Measurements from ENCODE around the gene CHD3. TPM values are rescaled to one million over a fixed set of nuclear protein-coding genes. Genes with fewer than 3 reads are reported as not detected.

Gene CHD3
- total RNA-seq, 4 donors from 2014 or later, result 80.4 to 202 (median 125) TPM

DNA sequence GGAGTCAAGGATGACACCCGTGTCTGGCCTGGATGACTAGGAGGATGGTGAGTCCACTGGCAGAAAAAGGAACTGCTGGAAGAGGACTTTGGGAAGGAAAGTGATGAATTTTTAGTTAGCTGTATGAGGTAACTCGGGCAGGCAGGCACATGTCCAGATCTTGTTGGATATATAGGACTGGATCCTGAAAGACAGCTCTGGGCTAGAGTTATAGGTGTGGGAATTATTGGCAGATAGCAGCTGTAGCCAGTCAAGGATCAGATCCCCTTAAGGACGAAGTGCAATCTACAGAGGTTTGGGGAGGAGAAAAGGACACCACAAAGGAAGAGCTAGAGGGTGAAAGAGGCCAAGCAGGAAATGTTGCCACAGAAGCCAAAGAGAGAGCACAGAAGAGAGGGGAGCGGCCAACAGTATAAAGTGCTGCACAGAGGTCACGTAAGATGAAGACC lies 20.7 kb upstream of the CHD3 start:
- no peak overlapping the region for H3K27ac ChIP-seq
- H3K4me3 ChIP-seq, result no peak overlapping the region
- 80 to 83% methylated on average over 5 of the region's 5 CpGs for WGBS, 2 donors
- H3K9me3 ChIP-seq, result no peaks in the 10 kb centered on the region
- no peak for DNase-seq (ENCODE audit: low spot score in 2 of 2)
- no peaks in the 10 kb centered on the region for H3K27me3 ChIP-seq
- H3K36me3 ChIP-seq, result peaks cover 0 to 10% (median 0%) of the 10 kb centered on the region in 3 donors
- TF ChIP-seq POLR2A (IDR thresholded peaks at IDR 0.05), result no peak
- TF ChIP-seq, protein P1, sequence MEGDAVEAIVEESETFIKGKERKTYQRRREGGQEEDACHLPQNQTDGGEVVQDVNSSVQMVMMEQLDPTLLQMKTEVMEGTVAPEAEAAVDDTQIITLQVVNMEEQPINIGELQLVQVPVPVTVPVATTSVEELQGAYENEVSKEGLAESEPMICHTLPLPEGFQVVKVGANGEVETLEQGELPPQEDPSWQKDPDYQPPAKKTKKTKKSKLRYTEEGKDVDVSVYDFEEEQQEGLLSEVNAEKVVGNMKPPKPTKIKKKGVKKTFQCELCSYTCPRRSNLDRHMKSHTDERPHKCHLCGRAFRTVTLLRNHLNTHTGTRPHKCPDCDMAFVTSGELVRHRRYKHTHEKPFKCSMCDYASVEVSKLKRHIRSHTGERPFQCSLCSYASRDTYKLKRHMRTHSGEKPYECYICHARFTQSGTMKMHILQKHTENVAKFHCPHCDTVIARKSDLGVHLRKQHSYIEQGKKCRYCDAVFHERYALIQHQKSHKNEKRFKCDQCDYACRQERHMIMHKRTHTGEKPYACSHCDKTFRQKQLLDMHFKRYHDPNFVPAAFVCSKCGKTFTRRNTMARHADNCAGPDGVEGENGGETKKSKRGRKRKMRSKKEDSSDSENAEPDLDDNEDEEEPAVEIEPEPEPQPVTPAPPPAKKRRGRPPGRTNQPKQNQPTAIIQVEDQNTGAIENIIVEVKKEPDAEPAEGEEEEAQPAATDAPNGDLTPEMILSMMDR (IDR thresholded peaks at IDR 0.05), result no peak
- peaks cover 0 to 3% (median 0%) of the 10 kb centered on the region in 4 donors for H3K4me1 ChIP-seq

DNA sequence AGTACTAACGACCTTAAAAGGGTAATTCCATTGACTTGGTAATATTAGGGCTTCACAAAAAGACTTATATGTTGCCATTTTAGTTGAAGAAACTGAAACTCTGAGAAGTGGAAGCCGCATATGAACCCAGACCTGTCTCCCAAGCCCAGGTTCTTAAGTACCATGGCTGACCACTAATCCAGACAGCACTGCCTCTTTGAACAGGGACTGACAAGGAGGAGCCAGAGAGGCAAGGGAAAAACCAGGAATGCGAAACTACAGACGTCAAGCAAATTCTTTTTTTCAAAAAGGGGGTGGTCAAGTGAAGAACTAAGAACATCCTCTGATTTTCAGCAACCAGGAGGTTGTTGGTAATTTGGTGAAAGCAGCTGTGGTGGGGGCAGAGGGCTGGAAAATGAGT lies 15.5 kb upstream of the CHD3 start:
- H3K36me3 ChIP-seq, result no peaks in the 10 kb centered on the region
- no peak overlapping the region for H3K4me3 ChIP-seq
- TF ChIP-seq POLR2A (IDR thresholded peaks at IDR 0.05), result no peak
- TF ChIP-seq, protein P1 (IDR thresholded peaks at IDR 0.05), result no peak
- TF ChIP-seq EP300 (IDR thresholded peaks at IDR 0.05), result no peak
- no peaks in the 10 kb centered on the region for H3K9me3 ChIP-seq
- H3K27ac ChIP-seq, result no peak overlapping the region
- DNase-seq (ENCODE audit: low spot score in 2 of 2), result no peak
- 63 to 72% methylated on average over 4 of the region's 4 CpGs for whole genome bisulfite sequencing, 2 donors
- H3K4me1 ChIP-seq, result no peaks in the 10 kb centered on the region
- H3K27me3 ChIP-seq, result no peaks in the 10 kb centered on the region

DNA sequence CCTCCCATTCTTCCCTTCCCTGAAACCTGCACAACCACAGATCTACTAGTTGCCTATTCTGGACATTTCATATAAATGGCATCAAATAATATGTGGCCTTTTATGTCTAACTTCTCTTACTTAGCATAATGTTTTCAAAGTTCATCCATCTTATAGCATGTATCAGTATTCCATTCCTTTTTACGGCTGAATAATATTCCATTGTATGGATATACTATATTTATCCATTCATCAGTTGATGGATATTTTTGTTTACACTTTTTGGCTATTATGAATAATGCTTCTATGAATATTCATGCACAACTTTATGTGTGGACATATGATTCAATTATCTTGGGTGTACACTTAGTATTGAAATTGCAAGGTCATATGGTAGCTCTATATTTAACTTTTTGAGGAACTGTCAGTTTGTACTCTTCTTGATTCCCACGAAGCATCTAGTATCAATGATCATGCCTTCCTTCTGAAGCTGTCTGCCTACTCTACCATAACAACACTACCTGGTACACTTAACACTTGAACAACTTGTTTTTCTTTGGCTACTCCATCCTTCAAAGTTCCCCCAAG lies 12.7 kb upstream of the CHD3 start:
- no peaks in the 10 kb centered on the region for H3K9me3 ChIP-seq
- peaks cover 0 to 17% (median 0%) of the 10 kb centered on the region in 3 donors for H3K36me3 ChIP-seq
- H3K27ac ChIP-seq, result no peak overlapping the region
- TF ChIP-seq EP300 (IDR thresholded peaks at IDR 0.05) (no peak), POLR2A (IDR thresholded peaks at IDR 0.05) (no peak)
- TF ChIP-seq, protein P1 (IDR thresholded peaks at IDR 0.05), result no peak
- 82 to 85% methylated on average over 2 of the region's 2 CpGs for WGBS, 2 donors
- no peak overlapping the region for H3K4me3 ChIP-seq
- no peaks in the 10 kb centered on the region for H3K27me3 ChIP-seq
- no peak for DNase-seq (ENCODE audit: low spot score in 2 of 2)
- H3K4me1 ChIP-seq, result peaks cover 0 to 15% (median 0%) of the 10 kb centered on the region in 4 donors

DNA sequence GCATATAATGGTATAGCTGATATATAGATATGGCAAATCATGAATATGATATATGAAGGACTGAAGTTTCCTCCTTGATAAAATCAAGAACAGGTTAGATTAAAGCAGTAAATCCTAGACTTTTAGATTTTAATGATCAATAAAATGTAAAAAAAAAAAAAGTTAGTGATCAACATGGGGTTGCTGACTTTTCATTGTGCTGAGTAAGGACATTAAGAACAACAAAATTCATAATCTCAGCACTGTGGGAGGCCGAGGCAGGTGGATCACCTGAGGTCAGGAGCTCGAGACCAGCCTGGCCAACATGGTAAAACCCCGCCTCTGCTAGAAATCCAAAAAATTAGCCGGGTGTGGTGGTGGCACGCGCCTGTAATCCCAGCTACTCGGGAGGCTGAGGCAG lies 10.4 kb upstream of the CHD3 start:
- peaks cover 0 to 38% (median 4%) of the 10 kb centered on the region in 4 donors for H3K4me1 ChIP-seq
- 91 to 94% methylated on average over 7 of the region's 7 CpGs for WGBS, 2 donors
- no peak overlapping the region for H3K4me3 ChIP-seq
- TF ChIP-seq POLR2A (IDR thresholded peaks at IDR 0.05), result no peak
- no peak for TF ChIP-seq EP300 (IDR thresholded peaks at IDR 0.05)
- TF ChIP-seq, protein P1 (IDR thresholded peaks at IDR 0.05), result no peak
- H3K27me3 ChIP-seq, result no peaks in the 10 kb centered on the region
- no peaks in the 10 kb centered on the region for H3K9me3 ChIP-seq
- DNase-seq (ENCODE audit: low spot score in 2 of 2), result no peak
- H3K27ac ChIP-seq, result no peak overlapping the region
- peaks cover 0 to 17% (median 0%) of the 10 kb centered on the region in 3 donors for H3K36me3 ChIP-seq

DNA sequence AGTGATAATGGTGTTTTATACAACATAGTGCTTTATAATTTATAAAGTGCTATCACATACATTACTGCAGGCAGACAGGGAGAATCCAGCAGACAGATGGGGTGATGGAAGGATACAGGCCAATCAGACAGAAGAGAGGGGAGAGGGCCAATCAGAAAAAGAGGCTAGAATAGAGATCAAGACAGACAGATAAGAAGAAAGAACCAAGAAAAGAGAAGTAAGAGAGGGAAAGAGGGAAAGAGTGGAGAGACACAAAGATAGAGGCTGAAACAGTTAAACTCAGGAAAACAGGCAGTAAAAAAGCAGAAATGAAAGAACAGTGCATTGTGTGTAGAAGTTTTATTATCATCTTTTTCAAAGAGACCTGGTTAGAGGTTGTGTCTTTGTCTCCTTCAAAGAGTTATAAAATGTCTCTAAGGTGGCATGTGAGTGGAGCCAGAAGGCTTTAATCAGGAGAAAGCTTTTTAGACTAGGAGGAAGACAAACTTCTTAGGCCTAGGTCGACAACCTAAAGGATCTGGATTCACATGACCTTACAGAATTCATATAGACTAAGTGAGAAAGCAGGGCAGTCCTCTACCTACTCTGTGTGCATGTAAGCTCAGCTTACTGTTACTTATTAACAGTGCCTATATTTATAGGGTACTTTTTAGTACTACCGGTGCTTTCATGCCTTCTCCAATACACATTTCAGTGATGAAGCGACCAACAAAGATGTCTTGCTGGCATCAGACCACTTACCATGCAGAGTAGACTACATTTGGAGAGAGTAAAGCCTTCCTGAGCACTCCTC lies 8.3 kb upstream of the CHD3 start:
- DNase-seq (ENCODE audit: low spot score in 2 of 2), result no peak
- no peak overlapping the region for H3K4me3 ChIP-seq

More for the DNA sequence above, 8.3 kb upstream of the CHD3 start:
- Histone ChIP-seq H3K27ac (peak overlapping the region in 1 of 4 donors; percentile 91), H3K36me3 (peaks cover 0 to 17% (median 0%) of the 10 kb centered on the region in 3 donors), H3K9me3 (no peaks in the 10 kb centered on the region), H3K27me3 (no peaks in the 10 kb centered on the region), H3K4me1 (peaks cover 0 to 48% (median 9%) of the 10 kb centered on the region in 4 donors)
- no peak for TF ChIP-seq EP300 (IDR thresholded peaks at IDR 0.05)
- no peak for TF ChIP-seq POLR2A (IDR thresholded peaks at IDR 0.05)
- TF ChIP-seq, protein P1 (IDR thresholded peaks at IDR 0.05), result no peak
- 64 to 68% methylated on average over 3 of the region's 3 CpGs for WGBS, 2 donors

All from tibial nerve (tissue), 4 donors.